HTERT RPE-1 (cell line): Measurements from ENCODE around the gene ULK3.

Experiments
- in situ Hi-C: fragments of 300-500 bp; cut with MboI; formaldehyde crosslinking; loops from 4 replicates; pipeline ENCODE4 v1.14.3; 2020; ENCODE audit warnings: low sequenced_read_pairs

ULK3 gene

GRCh38 chr15:74841891-74842373, 1.0 kb downstream of the ULK3 start:
- in situ Hi-C loops, result no loop called here

DNA sequence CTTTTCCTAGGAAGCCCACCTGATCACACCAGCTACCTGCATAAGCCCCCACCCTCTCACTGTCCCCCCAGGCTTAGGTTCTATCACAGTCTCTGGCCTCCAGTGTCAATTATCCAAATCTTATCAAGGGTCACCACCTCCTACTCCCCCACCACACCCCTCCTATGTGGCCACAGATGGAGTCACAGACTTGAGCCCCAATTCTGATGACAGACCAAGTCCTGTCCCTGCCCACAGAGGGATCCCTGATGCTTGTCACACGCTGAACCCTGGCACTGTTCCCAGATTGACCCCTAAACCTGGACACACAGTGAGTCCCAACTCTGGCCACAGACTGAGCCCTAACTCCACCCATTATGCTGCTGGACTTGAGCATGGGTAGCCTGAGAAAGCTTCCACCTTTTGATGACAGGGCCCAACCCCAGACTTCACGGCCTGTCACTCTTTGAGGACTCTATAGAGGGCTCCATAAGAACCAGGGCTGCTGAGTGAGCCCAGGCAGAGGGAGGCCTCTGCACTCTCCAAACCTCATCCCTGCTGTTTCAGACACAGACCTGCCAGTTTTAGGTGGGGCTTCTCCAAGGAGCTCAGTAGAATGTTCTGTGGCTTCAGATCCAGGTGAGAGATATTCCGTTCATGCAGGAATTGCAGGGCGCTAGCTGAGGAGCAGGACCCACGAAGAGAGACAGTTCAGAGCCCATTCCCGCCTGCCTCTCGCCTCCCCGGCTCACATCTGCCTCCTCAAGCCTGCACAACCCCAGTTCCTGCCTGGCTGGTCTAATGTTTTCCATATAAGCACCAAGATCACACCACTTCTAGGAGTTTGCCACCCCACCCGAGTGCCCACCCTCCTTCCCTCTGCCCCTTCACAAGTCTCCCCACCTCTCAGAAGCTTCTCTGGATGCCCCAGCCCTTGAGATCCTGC, 1.8 kb downstream of the ULK3 start:
- in situ Hi-C loops, result no loop called here

DNA sequence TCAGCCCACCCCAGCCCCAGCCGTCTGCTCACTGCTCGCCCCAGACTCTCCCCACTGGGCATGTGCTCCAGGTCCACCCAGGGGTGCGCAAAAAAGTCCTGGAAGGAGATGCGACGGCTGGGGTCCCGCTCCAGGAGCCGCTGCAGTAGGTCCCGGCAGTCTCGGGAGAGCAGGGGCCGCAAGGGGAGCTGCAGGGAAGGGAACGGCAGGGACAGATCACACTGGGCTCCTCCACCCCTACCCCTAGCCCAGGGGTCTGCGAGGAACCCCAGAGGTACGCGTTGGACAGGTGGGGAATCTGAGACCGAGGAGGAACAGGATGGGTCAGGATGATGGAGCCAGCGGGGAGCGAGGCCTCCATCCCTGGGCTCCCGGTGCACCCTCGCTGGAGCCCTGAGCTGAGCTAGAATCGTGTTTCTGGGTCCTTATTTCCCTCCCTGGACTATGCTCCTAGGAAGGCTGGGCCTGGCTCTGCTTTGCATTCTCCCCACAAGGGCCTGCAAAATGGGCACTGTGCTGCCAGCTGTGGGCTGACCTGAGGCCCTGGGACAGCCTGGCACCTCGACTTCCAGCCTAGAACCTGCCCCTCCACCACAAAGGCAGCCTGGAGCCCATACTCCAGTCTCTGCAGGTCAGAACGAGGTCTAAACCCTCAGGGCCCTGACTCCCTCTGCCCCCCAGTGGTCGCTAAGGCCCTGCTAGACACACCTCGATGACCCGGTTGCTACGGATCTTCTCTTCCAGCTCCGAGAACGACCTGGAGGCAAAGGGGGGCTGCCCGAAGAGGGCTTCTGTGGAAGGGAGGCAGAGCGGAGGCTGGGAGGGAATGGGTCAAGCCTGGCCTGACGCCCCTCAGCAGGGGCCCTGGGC, 3.2 kb downstream of the ULK3 start:
- in situ Hi-C loops, result no loop called here

DNA sequence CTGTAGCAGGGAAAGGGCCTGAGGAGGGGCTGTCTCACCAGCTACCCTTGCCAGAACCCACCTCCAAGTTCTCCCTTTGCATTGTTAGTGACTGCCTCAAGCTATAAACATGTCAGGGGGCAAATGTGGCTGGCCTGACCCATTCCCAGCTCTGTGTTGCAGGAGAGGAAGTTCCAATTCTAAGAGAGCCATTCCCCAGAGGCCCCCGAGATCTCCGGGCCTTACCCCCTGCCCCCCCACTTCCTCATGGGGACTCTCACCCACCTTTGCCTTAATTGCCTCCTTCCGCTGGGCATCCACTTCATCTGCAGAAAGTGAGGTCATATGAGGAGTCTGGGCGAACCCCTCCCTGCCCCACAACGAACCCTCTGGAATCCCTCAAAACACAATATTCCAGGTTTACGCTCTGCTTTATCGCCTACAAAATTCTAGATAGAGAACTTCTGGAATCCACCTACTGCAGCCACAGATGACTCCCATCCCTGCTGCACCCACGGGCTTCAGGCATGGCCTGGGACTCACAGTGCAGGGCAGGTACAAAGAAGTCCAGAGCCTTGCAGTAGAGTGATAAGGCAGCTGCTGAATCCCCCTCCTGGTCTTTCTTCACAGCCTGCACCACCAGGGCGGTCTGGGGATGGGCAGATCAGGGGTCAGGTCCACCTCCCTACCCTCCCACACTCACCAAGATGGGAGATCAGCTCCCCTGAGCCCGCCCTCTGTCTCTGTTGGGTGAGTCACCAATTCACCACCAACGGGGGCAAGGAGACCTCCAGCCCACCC, 4.0 kb downstream of the ULK3 start:
- in situ Hi-C loops, result no loop called here

DNA sequence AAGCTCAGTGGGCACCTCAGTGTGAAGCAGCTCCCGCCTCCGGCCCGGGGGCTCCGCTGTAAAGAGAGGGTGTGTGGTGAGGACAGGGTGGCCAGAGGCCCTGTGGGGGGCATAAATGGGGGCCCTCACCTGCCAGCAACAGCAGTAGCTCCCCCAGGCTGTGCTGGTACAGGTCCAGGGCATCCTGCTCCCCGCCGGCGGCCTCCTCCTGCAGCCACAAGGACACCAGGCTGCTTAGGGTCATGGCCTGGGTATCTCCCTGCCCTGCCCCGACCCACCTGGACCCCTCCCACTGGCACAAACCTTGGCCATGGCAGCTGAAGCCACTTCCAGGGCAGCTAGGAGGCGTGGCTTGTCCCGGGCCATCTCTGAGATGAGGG, 4.8 kb downstream of the ULK3 start:
- in situ Hi-C loops, result no loop called here

DNA sequence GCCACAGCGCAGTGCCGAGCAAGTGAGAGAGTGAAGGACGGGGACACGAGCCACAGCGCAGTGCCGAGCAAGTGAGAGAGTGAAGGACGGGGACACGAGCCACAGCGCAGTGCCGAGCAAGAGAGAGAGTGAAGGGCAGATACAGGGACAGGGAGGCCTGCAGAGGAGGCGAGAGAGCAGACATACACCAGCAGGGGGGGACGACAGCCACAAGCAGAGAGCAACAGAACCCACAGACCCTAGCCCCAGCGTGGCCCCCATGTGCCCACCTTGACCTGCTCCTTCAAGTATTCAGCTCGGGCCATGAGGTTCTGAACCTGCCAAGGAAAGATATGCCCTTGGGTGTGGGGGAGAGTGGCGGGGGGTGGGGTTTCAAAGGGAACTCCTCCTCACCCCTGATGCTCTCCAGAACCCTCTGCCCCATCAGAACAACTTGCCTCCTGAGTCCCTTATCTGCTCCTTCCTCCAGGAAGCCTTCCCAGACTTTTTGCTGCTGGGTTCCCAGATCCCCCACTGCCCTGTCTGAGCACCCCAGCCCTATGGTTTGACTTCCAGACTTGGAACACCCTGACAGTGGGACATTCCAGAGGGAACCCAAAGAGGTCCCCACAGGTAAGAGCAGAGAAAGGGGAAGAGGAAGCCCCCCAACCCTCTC, 5.3 kb downstream of the ULK3 start:
- in situ Hi-C loops, result no loop called here

GRCh38 chr15:74836846-74837245, 6.1 kb downstream of the ULK3 start:
- in situ Hi-C loops, result no loop called here

- in situ Hi-C loops, result no loop called here
Observed at GRCh38 chr15:74835312-74835823, 7.6 kb downstream of the ULK3 start.

GRCh38 chr15:74833376-74834107, 9.4 kb downstream of the ULK3 start:
- in situ Hi-C loops, result no loop called here

GRCh38 chr15:74832826-74833225, 10.1 kb downstream of the ULK3 start:
- in situ Hi-C loops, result no loop called here

GRCh38 chr15:74831813-74832495, 11.0 kb downstream of the ULK3 start:
- in situ Hi-C loops, result no loop called here

- in situ Hi-C loops, result no loop called here
Observed at GRCh38 chr15:74830868-74831267, 12.1 kb downstream of the ULK3 start.

DNA sequence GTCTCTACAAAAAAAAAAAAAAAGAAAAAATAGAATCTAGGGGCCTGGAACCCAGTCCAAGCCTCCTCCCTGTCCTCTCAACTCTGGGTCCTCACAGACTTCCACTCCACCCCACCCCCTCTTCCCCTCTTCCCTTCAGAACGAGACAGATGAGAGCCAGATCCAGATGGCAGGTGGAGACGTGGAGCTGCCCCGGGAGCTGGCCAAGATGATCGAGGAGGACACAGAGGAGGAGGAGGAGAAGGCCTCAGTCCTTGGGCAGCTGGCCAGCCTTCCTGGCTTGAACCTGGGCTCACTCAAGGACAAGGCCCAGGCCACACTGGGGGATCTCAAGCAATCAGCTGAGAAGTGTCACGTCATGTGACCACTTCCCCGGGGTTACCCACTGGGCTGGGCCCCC, 13.0 kb downstream of the ULK3 start:
- in situ Hi-C loops, result no loop called here

- in situ Hi-C loops, result no loop called here
Observed at GRCh38 chr15:74829486-74829885, 13.5 kb downstream of the ULK3 start.

GRCh38 chr15:74828835-74829234, 14.1 kb downstream of the ULK3 start:
- in situ Hi-C loops, result no loop called here

DNA sequence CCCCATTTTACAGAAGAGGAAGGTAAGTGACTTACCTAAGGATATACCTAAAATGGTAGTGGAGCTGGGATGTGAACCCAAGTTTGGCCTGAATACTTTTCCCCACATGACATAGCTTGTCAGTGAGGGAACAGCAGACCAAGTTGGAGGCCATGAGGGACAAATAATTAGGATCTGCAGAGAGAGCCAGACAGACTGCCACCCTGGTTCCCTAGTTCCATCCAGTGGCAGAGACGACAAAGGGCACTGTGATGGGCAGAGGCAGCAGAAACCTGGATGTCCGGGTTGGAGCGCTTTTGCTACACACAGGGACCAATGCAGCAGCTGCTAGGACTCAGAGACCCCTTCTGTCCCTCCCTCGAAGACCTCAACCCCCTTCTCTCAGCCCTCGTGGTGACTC, 15.3 kb downstream of the ULK3 start:
- in situ Hi-C loops, result no loop called here

DNA sequence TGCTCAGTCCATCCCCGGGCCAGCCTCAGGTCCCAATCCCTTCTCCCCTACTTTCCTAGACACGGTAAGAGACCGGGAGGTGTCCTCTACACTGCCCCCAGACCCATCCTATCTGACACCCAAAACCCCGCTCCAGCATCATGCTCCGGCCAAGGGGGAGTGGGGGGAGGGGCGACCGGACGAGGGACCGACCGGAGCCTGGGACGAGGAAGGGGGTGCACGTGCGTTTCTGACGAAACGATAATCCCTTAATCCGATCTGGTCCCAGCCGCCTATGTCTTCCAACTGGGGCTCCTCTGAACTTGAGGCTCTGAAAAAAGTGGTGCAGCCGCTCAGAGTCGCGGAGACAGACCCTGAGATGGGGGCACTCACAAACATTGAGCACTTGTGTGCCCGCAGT, 16.0 kb downstream of the ULK3 start:
- in situ Hi-C loops, result no loop called here

DNA sequence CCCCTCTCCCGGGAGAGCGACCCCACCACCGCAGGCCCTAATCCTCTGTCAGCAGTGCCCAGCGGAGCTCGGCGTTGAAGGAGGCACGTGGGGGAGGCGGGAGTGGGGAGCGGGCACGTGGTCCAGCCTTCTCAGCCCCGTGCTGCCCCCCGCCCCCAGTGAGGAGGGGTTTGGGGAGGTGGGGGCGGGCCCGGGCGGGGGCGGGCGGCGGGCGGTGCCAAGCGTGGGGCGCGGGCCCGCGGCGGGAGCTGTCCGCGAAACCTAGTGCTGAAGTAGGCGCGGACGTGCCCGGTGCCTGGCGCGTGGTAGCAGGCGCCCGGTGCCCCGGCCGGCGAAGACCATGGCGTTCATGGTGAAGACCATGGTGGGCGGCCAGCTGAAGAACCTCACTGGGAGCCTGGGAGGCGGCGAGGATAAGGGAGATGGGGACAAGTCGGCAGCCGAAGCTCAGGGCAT, 16.6 kb downstream of the ULK3 start, which contains the start of gene CPLX3:
CPLX3 (plus strand) TSS at position 264 of the 456 bp plus-strand sequence; CDS start at position 341, 77 bp downstream.
- in situ Hi-C loops, result no loop called here

- in situ Hi-C loops, result no loop called here
Observed at GRCh38 chr15:74825866-74826265, 17.1 kb downstream of the ULK3 start.
